ENCODE measurements around the gene CDCP1. TPM values are rescaled to one million over a fixed set of nuclear protein-coding genes. Genes with fewer than 3 reads are reported as not detected.

CDCP1 gene
- total RNA-seq, 4 donors from 2014 or later = 0.12 to 0.82 (median 0.49) TPM

GRCh38 chr3:45082142-45082538, 64.0 kb downstream of the CDCP1 start:
- H3K4me1 ChIP-seq = peaks cover 0 to 8% of the 10 kb centered on the region in 2 donors
- in situ Hi-C loops (cut with MboI; ENCODE audit: low sequenced_read_pairs in 4 of 4) (no loop called here), intact Hi-C loops (cut with DNase I; ENCODE audit: low total_unique reads) (no loop called here)
- DNase-seq (no peak), ATAC-seq (no peak)
- H3K9me3 ChIP-seq = no peaks in the 10 kb centered on the region
- no peaks in the 10 kb centered on the region for H3K27me3 ChIP-seq
- no peak overlapping the region for H3K4me3 ChIP-seq
- TF ChIP-seq, protein P1, sequence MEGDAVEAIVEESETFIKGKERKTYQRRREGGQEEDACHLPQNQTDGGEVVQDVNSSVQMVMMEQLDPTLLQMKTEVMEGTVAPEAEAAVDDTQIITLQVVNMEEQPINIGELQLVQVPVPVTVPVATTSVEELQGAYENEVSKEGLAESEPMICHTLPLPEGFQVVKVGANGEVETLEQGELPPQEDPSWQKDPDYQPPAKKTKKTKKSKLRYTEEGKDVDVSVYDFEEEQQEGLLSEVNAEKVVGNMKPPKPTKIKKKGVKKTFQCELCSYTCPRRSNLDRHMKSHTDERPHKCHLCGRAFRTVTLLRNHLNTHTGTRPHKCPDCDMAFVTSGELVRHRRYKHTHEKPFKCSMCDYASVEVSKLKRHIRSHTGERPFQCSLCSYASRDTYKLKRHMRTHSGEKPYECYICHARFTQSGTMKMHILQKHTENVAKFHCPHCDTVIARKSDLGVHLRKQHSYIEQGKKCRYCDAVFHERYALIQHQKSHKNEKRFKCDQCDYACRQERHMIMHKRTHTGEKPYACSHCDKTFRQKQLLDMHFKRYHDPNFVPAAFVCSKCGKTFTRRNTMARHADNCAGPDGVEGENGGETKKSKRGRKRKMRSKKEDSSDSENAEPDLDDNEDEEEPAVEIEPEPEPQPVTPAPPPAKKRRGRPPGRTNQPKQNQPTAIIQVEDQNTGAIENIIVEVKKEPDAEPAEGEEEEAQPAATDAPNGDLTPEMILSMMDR (IDR thresholded peaks at IDR 0.05 in 4 of 5, conservative IDR thresholded peaks at IDR 0.05 in 1 of 5) = no peak
- TF ChIP-seq POLR2A (IDR thresholded peaks at IDR 0.05) = no peak
- H3K27ac ChIP-seq = no peak overlapping the region
- H3K36me3 ChIP-seq = no peaks in the 10 kb centered on the region

GRCh38 chr3:45081506-45082141, 64.6 kb downstream of the CDCP1 start:
- in situ Hi-C loops (cut with MboI; ENCODE audit: low sequenced_read_pairs in 4 of 4) = no loop called here
- H3K27me3 ChIP-seq = no peaks in the 10 kb centered on the region
- no peak for TF ChIP-seq POLR2A (IDR thresholded peaks at IDR 0.05)
- TF ChIP-seq, protein P1 (IDR thresholded peaks at IDR 0.05 in 4 of 5, conservative IDR thresholded peaks at IDR 0.05 in 1 of 5) = no peak
- no peaks in the 10 kb centered on the region for H3K36me3 ChIP-seq
- DNase-seq (no peak), ATAC-seq (no peak)
- peaks cover 0 to 7% of the 10 kb centered on the region in 2 donors for H3K4me1 ChIP-seq
- H3K27ac ChIP-seq = no peak overlapping the region
- intact Hi-C loops (cut with DNase I; ENCODE audit: low total_unique reads) = no loop called here
- no peaks in the 10 kb centered on the region for H3K9me3 ChIP-seq
- no peak overlapping the region for H3K4me3 ChIP-seq

DNA sequence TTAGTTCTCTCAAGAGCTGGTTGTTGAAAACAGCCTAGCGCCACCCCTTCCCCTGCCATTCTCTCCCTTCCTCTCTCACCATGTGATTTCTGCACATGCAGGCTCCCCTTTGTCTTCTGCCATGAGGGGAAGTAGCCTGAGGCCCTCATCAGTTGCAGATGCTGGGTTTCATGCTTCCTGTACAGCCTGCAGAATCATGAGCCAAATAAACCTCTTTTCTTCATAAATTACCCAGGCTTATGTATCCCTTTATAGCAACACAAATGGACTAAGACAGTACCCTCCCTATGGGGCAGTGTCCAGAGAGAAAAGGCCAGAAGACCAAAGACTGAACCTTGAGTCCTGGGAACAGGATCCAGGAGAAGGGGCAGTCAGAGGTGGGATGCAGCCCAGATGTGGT, 65.4 kb downstream of the CDCP1 start:
- Histone ChIP-seq H3K4me3 (no peak overlapping the region), H3K27ac (no peak overlapping the region), H3K27me3 (no peaks in the 10 kb centered on the region), H3K36me3 (no peaks in the 10 kb centered on the region), H3K4me1 (peaks cover 0 to 3% of the 10 kb centered on the region in 2 donors), H3K9me3 (no peaks in the 10 kb centered on the region)
- in situ Hi-C loops (cut with MboI; ENCODE audit: low sequenced_read_pairs in 4 of 4) (no loop called here), intact Hi-C loops (cut with DNase I; ENCODE audit: low total_unique reads) (no loop called here)
- no peak for DNase-seq
- ATAC-seq = no peak
- no peak for TF ChIP-seq POLR2A (IDR thresholded peaks at IDR 0.05)
- TF ChIP-seq, protein P1 (IDR thresholded peaks at IDR 0.05 in 4 of 5, conservative IDR thresholded peaks at IDR 0.05 in 1 of 5) = no peak

GRCh38 chr3:45079715-45080114, 66.5 kb downstream of the CDCP1 start:
- H3K27ac ChIP-seq = no peak overlapping the region
- no peak for ATAC-seq
- intact Hi-C loops (cut with DNase I; ENCODE audit: low total_unique reads) = no loop called here

More at GRCh38 chr3:45079715-45080114, 66.5 kb downstream of the CDCP1 start:
- Histone ChIP-seq H3K9me3 (no peaks in the 10 kb centered on the region), H3K4me1 (peaks cover 0 to 3% of the 10 kb centered on the region in 2 donors), H3K36me3 (no peaks in the 10 kb centered on the region), H3K27me3 (no peaks in the 10 kb centered on the region), H3K4me3 (no peak overlapping the region)
- DNase-seq = no peak
- in situ Hi-C loops (cut with MboI; ENCODE audit: low sequenced_read_pairs in 4 of 4) = no loop called here
- TF ChIP-seq POLR2A (IDR thresholded peaks at IDR 0.05) = no peak
- TF ChIP-seq, protein P1 (IDR thresholded peaks at IDR 0.05 in 4 of 5, conservative IDR thresholded peaks at IDR 0.05 in 1 of 5) = no peak

Measured in gastrocnemius medialis (tissue), 4 donors.